HL-60/S4 treated with retinoic acid at 250 ng/mL for 4 days and 3 days (cell line): ENCODE measurements around the gene CACNG1.

Experiments used
- in situ Hi-C: fragments of 300-500 bp; cut with MboI; formaldehyde crosslinking; loops from 2 replicates; pipeline ENCODE4 v1.7.0; 2022; ENCODE audit warnings: low sequenced_read_pairs

CACNG1 gene

DNA sequence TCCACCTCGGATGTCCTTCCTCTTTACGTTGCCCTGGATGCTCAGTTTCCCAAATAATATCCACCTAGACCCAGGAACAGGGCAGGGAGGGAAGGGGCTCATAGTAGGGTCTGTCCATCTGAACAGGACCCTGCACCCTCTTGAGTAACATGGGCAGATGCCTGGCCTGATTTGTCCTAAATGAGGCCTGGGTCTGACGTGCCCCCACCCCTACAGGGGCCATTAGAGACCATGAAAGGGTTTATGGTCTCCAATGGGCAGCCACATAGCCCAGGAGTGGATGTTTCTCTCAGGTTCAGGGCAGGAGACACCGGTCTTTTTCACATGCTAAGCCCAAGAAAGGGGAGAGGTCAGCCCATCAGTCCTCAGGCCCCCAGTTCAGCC, 6.8 kb downstream of the CACNG1 start:
- in situ Hi-C loops, result no loop called here

DNA sequence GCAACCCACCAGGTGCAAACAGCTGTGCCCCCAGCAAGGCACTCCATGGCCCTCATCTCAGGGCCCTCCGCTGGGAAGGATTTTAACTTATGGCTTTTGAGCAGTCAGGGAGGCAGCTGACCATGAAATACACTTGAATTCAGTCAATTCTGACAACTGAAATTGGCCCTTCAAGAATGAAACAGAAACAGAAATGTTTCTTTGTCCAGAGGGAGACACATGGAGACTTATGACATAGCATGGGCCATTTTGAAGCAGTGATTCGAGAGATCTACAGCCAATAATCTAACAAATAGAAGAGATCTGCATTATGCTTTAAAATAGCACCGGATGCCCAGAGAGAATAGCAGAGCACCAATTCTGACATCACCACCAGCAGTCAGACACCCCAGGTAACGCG, 7.5 kb downstream of the CACNG1 start:
- in situ Hi-C loops, result no loop called here

DNA sequence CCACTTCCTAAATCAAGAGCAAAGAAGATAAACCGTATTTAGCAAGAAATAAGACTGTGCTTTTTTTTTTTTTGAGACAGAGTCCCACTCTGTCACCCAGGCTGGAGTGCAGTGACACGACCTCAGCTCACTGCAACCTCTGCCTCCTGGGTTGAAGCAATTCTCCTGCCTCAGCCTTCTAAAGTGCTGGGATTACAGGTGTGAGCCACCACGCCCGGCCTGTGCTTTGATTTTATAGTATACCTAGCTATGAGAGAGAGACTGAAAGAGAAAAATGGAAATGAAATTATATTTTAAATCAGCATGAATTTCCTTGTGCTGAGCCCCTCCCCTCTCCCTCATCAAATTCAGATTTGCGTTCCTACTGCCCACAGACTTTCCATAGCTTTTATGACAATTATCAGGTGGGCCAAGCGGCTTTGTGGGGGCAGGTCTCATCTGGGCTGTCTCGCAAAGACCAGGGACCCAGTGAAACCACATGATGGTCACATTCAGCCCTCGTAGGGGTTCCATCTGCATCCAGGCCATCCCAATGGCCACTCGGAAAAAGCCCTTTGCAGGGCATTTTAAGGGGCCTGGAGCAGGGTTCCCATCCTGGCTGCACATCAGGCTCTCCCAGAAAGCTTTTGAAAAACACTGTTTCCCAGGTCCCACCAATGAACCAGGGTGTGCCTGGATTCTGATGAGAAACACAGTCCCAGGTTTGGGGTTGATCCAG, 8.5 kb downstream of the CACNG1 start:
- in situ Hi-C loops, result no loop called here

DNA sequence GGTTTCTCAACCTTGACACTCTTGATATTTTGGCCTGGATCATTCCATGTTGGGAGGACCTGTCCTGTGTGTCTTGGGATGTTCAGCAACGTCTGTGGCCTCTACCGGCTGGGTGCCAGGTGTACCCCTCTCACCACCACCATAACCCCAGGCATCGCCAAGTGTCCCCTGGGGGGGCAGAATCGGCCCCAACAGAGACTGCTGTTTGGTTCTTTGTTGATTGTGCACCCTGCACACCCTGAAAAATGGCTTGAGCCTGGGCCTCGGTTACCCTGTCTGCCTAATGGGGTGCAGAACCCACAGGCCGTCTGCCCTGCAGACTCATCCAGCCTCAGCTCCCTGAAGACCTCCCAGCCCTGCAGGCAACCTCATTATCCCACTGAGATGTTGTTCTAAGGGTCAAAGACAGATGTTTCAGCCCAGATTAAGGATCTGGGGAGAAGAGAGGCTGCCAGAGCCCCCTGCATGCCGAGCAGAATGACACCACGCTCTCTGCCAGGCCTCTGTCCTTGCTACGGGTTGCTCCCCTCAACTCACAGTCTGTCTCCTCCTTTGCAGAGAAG, 9.2 kb downstream of the CACNG1 start:
- in situ Hi-C loops, result no loop called here

DNA sequence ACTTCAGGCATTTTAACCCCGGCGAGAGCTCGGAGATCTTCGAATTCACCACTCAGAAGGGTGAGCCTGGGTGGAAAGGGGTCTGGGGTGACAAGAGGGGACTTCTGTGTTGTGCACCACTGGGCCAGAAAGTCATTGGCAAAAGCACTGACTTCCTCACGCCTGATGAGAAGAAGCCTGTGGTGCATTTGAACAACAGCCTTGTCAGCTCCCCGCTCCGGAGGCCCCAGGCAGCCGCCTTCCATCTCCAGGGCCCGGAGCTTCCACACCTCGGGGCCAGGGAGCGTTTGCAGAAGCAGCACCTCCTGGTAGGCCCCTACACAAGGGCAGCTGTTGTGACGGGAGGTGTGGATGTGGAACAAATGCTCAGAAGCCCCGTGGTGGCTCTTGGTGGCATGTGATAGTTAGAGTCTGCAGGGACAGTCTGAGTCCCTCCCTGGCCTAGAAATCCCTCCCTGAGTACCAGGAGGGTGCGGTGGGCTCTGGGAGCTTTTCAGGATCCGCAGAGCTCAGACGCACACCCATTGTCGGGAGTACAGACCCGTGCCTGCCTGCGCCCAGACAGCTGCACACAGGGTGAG, 9.7 kb downstream of the CACNG1 start:
- in situ Hi-C loops, result no loop called here

DNA sequence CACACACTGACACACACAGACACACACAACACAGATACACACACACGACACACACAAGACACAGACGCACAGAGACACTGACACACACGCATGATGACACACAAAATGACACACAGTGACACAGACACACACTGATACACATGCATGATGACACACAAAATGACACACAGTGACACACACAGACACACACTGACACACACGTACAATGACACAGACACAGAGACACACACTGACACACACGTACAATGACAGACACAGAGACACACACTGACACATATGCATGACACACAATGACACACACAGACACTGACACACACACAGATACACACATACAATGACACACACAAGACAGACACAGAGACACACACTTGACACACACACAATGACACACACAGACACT, 10.3 kb downstream of the CACNG1 start:
- in situ Hi-C loops, result no loop called here

DNA sequence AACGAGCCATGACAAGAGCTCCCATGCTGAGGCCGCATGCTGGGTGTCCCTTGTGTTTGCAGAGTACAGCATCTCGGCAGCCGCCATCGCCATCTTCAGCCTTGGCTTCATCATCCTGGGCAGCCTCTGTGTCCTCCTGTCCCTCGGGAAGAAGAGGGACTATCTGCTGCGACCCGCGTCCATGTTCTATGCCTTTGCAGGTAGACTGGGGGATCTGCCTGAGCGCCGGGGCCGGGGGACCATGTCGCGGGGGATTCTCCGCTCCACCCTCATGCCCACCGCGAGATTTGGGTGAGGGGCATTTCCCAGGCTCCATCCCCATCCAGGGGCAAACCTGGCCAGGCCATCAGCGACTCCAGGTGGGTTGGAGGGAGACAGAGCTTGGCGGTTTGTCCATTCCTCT, 10.7 kb downstream of the CACNG1 start:
- in situ Hi-C loops, result no loop called here

DNA sequence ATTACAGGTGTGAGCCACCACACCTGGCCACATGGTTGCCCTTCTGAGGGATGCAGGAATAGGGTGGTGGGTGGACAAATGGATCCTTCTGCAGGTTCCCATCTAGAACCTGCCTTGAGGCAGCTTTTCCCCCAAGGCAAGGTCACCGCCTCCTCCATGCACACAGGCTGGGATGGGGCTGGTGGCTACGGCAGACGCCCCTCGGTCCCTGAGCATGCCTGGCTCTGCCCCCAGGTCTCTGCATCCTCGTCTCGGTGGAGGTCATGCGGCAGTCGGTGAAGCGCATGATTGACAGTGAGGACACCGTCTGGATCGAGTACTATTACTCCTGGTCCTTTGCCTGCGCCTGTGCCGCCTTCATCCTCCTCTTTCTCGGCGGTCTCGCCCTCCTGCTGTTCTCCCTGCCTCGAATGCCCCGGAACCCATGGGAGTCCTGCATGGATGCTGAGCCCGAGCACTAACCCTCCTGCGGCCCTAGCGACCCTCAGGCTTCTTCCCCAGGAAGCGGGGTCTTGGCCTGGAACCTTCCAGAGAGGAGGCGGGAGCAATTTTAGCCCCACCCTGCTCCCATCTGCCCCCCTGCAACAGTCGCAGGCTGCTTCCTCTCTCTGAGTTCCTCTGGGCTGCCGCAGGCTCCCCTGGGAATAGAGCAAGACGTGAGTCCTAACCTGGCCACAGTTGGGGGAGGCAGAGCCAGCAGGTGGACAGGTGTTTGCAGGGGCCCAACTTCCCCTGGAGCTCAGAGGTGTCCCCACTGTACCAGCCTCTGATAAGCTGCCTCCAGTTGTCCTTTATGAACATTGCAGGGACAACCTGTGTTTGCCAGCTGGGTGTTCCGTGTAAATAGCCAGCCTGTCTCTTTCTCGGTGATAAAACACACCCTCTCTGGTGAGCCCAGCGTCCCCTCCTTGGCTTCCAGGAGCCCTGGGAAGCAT, 11.7 kb downstream of the CACNG1 start:
- in situ Hi-C loops, result no loop called here

DNA sequence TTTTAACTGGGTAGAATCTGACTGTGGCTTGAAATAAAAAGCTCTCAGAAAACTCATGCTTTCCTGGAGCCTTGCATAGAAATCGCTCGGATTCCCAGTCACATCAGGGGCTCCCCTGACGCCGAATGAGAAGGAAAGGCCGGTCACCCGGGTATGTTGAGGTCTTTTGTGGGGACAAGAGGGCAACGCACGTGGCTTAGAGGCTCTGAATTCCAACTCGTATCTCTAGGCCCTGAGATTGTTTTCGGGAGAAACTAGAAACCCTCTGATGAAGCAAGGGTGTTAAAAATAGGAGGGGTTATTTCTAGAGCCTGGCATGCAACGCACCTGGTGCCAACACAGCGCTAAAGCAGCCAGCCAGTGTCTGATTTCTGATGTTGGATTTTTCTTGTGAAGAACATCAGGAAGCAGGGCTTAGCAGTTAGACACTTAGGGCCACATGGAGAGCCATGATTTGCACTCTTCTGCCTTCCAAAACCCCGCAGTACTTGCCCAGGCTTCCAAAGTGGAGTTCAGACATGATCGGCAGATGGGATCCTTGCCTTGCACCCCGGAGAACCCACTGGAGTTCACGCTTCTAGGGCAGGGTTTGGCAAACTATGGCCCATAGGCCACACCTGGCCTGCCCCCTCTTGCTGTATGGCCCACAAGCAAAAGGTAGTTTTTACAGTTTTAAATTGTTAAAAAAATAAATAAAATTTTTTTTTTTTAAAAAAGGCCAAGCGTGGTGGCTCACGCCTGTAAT, 12.6 kb downstream of the CACNG1 start:
- in situ Hi-C loops, result no loop called here

DNA sequence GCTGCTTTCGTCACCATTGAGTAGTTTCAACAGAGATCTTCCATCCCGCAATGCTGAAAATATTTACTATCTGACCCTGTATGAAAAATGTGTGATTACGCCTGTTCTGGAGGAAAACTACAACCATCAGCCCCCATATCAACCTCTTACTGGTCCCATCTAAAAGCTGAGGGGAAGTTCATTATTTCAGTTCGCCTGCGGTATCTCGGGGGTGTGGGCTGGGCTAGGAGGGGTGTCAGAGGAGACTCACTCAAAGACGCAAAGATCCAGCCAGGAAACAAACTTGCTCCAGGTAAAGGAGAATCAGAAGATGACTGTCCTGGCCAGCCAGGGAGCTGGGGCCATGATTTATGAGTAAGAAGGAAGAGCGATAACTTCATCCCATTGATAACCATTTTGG, 13.7 kb downstream of the CACNG1 start:
- in situ Hi-C loops, result no loop called here

DNA sequence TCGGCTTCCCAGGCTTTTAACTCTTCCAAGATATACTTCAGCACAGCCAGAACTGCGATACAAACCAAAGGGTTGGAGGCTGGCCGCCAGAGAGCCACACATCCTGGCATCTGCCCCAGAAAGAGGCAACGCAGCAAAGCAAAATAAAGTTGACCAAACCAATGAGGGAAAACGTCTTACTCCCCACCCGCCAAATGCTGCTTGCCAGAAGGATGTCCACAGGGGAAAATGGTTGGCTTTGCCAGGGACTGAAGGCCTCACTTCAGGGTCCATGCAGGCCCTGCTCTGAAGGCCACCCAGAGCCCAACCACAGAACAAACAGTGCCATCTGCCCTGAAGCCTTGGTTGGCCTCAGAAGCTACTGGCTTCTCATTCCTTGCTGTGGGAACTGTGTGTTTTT, 15.0 kb downstream of the CACNG1 start:
- in situ Hi-C loops, result no loop called here

DNA sequence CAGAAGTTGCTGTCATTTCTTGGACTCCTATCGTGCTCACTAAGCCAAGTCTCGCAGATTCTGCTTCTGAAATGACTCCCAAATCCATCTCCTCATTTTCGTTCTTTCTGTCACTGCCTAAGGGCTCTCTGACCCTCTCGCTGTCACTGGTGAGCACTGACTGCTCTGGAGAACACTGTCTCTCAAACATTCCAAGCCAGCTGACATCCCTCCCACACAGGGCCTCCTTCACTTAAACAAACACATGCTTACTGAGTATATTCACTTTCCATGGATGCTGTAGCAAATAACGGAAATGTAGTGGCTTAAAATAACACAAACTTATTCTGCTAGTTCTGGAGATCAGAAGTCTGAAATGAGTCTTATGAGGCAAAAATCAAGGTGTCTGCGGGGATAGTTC, 18.8 kb downstream of the CACNG1 start:
- in situ Hi-C loops, result no loop called here

DNA sequence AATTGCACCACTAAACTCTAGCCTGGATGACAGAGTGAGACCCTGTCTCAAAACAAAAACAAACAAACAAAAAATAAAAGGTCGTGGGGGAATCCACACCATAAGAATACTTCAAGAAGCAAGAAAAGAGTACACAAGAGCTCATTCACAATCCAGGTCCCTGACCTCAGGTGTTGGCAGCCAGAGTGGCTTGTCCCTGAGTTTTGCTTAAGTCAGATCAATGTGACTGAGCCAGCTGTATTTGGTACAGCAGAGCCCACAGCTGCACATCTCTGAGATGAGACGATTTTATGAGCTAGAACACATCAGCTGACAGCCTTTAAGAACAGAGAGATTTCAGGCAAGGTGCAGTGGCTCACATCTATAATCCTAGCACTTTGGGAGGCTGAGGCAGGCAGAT, 22.4 kb downstream of the CACNG1 start:
- in situ Hi-C loops, result no loop called here

DNA sequence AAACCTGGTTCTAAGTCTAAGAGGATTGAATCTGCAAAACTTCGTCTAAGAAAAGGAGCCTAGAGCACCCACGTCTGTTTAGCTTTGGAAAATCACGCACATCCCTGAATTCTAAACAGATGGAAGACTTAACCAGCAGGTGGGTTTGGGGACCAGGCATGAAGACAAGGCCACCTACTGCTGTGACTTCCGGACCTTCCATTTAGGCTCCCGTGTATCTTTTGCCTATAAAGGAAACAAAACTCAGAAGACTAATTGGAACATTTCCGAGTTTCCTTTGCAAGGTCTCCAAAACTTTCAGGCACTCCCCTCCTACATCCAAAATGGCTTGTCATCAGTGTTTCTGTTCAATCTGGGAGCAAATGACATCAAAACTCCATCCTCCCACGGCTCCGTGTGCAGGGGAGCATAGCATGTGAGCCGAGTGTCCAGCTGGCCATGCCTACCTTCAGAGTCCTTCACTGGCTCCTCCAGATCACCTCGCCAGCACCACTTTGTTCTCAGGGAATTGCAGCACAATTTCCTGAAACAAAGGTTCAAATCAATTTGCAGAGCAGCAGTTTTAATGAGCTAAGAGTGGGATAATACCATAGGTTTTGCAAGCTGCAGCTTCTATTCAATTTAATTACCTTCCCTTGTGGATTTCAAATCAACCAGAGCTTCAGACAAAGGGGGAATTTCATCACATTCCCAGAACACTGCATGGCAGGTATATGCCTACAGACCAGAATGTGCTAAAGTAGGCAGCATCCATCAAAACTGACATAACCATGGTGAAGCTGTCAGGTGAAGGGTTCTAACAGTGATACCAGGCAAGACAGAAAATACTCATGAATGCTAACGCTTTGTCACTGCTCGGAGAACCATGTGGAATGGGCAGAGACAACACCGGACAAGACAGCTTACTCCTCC, 23.5 kb downstream of the CACNG1 start:
- in situ Hi-C loops, result no loop called here

DNA sequence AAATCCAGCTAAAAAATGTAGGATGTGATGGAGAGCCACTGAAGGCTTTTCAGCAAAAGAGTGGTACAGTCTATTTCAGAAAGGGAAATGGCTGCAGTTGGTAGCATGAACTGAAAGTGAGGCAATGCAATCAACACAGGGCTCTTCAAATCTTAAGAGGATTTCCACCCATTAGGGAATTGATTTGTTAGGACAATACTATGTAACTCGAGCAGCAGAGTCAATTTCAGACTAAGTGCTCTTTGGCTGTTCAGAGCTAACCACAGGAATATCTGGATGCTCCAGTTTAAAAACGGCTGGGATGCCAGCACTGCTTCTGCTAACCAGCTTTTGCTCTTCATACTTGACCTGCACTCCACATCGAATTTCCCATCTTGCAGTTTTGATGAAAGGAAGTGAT, 24.6 kb downstream of the CACNG1 start:
- in situ Hi-C loops, result no loop called here

DNA sequence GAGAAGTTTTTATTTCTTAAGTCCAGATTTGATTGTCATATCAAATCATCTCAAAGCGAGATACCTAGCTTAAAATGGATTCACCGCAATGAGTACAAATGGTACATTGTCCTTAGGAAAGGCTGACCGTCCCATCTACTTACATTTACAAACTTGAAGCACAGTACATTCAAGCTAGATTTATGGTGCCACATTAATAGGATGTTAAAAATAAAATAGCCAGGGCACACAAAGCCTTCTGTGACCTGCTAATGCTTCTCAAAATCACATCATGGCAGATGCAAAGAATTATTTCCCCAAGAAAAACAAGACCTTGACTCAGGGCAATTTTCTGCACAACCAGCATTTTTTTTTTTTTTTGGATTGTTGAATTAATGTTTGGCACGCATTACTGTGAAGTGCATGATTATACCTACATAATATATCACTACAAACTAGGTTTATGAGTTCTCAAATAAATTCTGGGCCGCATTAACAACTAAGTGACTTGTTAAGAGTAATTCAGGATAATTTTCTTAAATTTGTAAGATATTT, 25.3 kb downstream of the CACNG1 start:
- in situ Hi-C loops, result no loop called here

DNA sequence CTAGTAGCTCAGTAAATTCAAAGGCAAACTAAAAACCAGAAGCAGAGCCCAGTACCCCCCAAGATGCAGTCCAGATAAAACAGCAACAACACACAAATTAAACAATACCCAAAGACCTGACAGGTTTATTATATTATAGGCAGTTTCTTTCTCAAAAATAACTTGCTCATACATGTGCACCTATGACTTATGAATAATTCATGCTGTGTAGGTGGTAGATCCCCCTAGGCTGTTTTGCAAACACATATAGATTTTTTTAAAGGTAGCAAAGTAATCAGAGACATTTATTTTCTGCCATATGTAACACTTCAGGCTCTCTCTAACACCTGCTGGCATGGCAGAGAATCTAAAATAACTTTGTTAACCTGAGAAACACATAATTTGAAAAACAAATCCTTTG, 27.2 kb downstream of the CACNG1 start:
- in situ Hi-C loops, result no loop called here

DNA sequence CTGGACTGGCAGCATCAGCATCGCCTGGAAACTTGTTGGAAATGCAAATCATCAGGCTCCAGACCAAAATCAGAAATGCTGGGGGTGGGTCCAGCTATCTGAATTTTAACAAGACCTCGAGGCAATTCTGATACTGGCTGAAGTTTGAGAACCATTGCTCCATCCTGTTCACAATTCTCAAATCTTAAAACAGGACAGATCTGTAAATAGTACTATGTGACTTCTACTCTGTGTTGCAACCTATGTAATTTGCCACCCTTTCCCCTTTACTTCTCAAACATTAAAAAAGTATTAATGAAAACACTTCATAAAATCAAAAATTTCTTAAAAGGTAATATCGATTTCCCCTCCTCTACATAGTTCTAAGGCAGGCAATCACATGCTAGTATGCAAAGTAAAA, 28.5 kb downstream of the CACNG1 start:
- in situ Hi-C loops, result no loop called here

DNA sequence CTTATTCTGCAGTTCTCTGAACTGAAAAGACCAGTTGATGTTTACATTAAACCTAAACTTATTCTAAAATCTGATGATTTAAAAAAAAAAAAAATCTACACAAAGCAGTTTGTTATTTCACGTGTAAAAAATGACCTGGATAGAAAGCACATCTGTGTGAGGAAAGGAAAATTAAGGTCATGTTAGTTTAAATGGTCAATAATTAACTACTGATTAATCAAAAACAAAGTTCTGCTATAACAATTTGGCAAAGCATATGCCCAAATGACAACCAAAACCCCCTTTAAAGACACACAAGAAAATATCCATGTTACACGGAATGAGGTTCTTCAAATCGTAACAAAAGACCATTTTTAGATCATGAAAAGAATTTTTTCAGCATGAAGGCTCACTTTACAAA, 30.4 kb downstream of the CACNG1 start:
- in situ Hi-C loops, result no loop called here

DNA sequence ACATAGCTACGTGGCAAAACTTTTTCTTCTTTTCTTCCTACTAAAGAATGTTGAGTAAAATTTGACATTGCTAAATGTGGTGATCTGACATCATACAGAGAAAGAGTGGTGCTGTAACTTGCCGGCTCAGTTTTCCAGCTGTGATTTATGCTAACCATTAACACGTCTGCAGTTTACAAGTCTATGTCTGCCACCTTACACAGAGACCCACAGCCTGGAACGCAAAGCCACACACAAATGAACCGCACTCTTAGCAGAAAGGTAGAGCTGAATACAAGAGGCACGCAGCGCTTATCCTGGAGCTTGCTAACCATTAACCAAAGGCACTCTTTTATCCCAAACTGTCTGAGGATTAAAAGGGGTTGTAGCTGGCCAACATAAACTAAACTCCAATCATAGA, 31.9 kb downstream of the CACNG1 start:
- in situ Hi-C loops, result no loop called here
